Measurements from ENCODE around the gene FKBP3. TPM values are rescaled to one million over a fixed set of nuclear protein-coding genes. Genes with fewer than 3 reads are reported as not detected.

The FKBP3 gene
- total and polyA plus RNA-seq, 2 of the 13 experiments (the other 11 are each of a cell fraction or from before 2014, with no cell fraction given) = 57.0 to 87.6 TPM

- TF ChIP-seq SNAPC4 (CRISPR knock-in tag; IDR thresholded peaks at IDR 0.05) = no peak; the same call in 1 of the 2 replicates
- no peak for TF ChIP-seq RAD51 (IDR thresholded peaks at IDR 0.05; ENCODE audit: borderline replicate concordance)
- no peak for TF ChIP-seq ZNF276 (CRISPR knock-in tag; IDR thresholded peaks at IDR 0.05; ENCODE audit: low read depth)
- TF ChIP-seq WIZ (CRISPR knock-in tag; IDR thresholded peaks at IDR 0.05) = peak; percentile 64; the same call in 1 of the 2 replicates
- TF ChIP-seq PITX1 (CRISPR knock-in tag; IDR thresholded peaks at IDR 0.05) = peak; percentile 30; the same call in 1 of the 2 replicates
- 0 out of 2 replicates have a peak, but pooled peaks have one; percentile 23 for TF ChIP-seq MIER3 (CRISPR knock-in tag; IDR thresholded peaks at IDR 0.05; ENCODE audit: borderline replicate concordance)
- TF ChIP-seq BRF2 (CRISPR knock-in tag; IDR thresholded peaks at IDR 0.05) = no peak
- TF ChIP-seq HES4 (CRISPR knock-in tag; IDR thresholded peaks at IDR 0.05; ENCODE audit: borderline replicate concordance) = peak; percentile 57; the same call in 1 of the 2 replicates
- 0 out of 2 replicates have a peak, but pooled peaks have one; percentile 49 for TF ChIP-seq SNAPC5 (CRISPR knock-in tag; IDR thresholded peaks at IDR 0.05; ENCODE audit: borderline replicate concordance)
- TF ChIP-seq ZNF253 (CRISPR knock-in tag; IDR thresholded peaks at IDR 0.05; ENCODE audit: borderline replicate concordance) = no peak
- TF ChIP-seq NCOA1 (CRISPR knock-in tag; IDR thresholded peaks at IDR 0.05) = no peak
- TF ChIP-seq BRCA1 (CRISPR knock-in tag; IDR thresholded peaks at IDR 0.05) = 0 out of 2 replicates have a peak, but pooled peaks have one; percentile 43
- TF ChIP-seq NPAS2 (CRISPR knock-in tag; IDR thresholded peaks at IDR 0.05; ENCODE audit: borderline replicate concordance) = no peak
- TF ChIP-seq CREBL2 (CRISPR knock-in tag; IDR thresholded peaks at IDR 0.05; ENCODE audit: borderline replicate concordance) = no peak
- 0 out of 2 replicates have a peak, but pooled peaks have one; percentile 38 for TF ChIP-seq ZNF546 (CRISPR knock-in tag; conservative IDR thresholded peaks at IDR 0.05)
- peak; percentile 68 for TF ChIP-seq KMT2B (CRISPR knock-in tag; IDR thresholded peaks at IDR 0.05)
- TF ChIP-seq ZBTB26 (CRISPR knock-in tag; IDR thresholded peaks at IDR 0.05; ENCODE audit: borderline replicate concordance) = no peak
- peak; percentile 74 for TF ChIP-seq ZNF331 (CRISPR knock-in tag; IDR thresholded peaks at IDR 0.05)
Observed at GRCh38 chr14:45134051-45134958, at the start of gene FKBP3 (continued).
